Gastroesophageal sphincter (tissue), 3 donors: ENCODE measurements around the gene SPAG16.

ENCODE experiments used
- EP300 ChIP-seq: sonication (generic); formaldehyde crosslinking; IDR thresholded peaks from one replicate; pipeline ENCODE4 v1.6.1; 2017; ENCODE audit warnings: antibody characterized with exemption, mild to moderate bottlenecking
- POLR2A ChIP-seq, 2 donors: fragments of 450-650 bp; IDR thresholded peaks; one replicate each; pipeline ENCODE4 v1.6.1; 2017; ENCODE audit warnings: antibody characterized with exemption in 2 of 2, mild to moderate bottlenecking in 2 of 2, moderate library complexity in 1 of 2
- POLR2AphosphoS5 ChIP-seq: sonication (generic); formaldehyde crosslinking; IDR thresholded peaks from one replicate; pipeline ENCODE4 v1.6.1; 2017; ENCODE audit warnings: antibody characterized with exemption
- TF ChIP-seq, protein P1 (sequence below), 4 experiments: fragments of 200-600 bp in 2 of 4; fragments of 450-650 bp in 2 of 4; sonication (generic) in 1 of 4; IDR thresholded peaks; one replicate each; pipeline ENCODE4 v1.5.1; 2017 to 2019; ENCODE audit warnings: antibody characterized with exemption in 4 of 4, mild to moderate bottlenecking in 2 of 4, moderate library complexity in 2 of 4

DNA sequence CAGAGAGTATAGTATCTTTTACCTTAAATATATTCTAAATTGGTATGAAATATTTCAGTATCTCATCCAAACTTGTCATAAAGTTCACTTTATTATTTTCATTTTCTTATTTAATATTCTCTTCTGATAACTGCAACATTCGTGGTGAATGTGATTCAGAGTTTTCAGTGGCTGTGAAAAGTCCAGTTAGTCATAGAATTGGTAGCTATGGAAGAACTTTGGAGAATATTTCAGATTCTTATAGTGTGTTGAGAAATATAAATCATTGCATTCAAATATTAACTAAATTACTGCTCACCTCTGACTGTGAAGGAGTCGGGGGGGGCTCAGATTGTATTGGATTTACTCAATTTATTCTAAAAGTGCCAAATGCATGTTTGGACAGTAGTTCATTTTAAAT, 948.0 kb downstream of the SPAG16 start:
- no peak for TF ChIP-seq POLR2AphosphoS5
- TF ChIP-seq, protein P1, sequence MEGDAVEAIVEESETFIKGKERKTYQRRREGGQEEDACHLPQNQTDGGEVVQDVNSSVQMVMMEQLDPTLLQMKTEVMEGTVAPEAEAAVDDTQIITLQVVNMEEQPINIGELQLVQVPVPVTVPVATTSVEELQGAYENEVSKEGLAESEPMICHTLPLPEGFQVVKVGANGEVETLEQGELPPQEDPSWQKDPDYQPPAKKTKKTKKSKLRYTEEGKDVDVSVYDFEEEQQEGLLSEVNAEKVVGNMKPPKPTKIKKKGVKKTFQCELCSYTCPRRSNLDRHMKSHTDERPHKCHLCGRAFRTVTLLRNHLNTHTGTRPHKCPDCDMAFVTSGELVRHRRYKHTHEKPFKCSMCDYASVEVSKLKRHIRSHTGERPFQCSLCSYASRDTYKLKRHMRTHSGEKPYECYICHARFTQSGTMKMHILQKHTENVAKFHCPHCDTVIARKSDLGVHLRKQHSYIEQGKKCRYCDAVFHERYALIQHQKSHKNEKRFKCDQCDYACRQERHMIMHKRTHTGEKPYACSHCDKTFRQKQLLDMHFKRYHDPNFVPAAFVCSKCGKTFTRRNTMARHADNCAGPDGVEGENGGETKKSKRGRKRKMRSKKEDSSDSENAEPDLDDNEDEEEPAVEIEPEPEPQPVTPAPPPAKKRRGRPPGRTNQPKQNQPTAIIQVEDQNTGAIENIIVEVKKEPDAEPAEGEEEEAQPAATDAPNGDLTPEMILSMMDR (IDR thresholded peaks at IDR 0.05) = no peak
- no peak for TF ChIP-seq POLR2A (IDR thresholded peaks at IDR 0.05)
- no peak for TF ChIP-seq EP300
